K562 (cell line): ENCODE data around the gene DENND2C.

Experiments used
- EP300 ChIP-seq: IDR thresholded peaks from 2 replicates; pipeline ENCODE4 v1.6.1; 2012; ENCODE audit warnings: low read length, improper control_type of control experiment
- FOXK2 ChIP-seq, 2 experiments: fragments of 450-650 bp; IDR thresholded peaks in 1 of 2; conservative IDR thresholded peaks in 1 of 2; 2 replicates each; pipeline ENCODE4 v1.6.1; 2016; ENCODE audit warnings: low read depth in 2 of 2, mild to moderate bottlenecking in 1 of 2
- POLR2AphosphoS2 ChIP-seq: IDR thresholded peaks from 2 replicates; pipeline ENCODE4 v1.6.1; 2012; ENCODE audit warnings: low read length, improper control_type of control experiment
- POLR2AphosphoS5 ChIP-seq: IDR thresholded peaks from 2 replicates; pipeline ENCODE4 v1.6.1; 2011; ENCODE audit warnings: mild to moderate bottlenecking, low read depth, low read length, moderate library complexity; ENCODE audit not compliant: control insufficient read depth, insufficient read depth
- SIN3B ChIP-seq: fragments of 450-650 bp; IDR thresholded peaks from 2 replicates; pipeline ENCODE4 v1.6.1; 2017; ENCODE audit warnings: low read depth, mild to moderate bottlenecking, moderate library complexity
- TF ChIP-seq, protein P1 (sequence below): sonication (generic); formaldehyde crosslinking; IDR thresholded peaks from 2 replicates; pipeline ENCODE4 v1.9.0; 2022; ENCODE audit warnings: mild to moderate bottlenecking, missing genetic modification reagents
- TF ChIP-seq, protein P2 (sequence below): sonication (generic); formaldehyde crosslinking; IDR thresholded peaks from 2 replicates; pipeline ENCODE4 v1.8.1; 2023; ENCODE audit warnings: mild to moderate bottlenecking, missing genetic modification reagents
- TF ChIP-seq, protein P3 (sequence below), 3 experiments: IDR thresholded peaks in 2 of 3; conservative IDR thresholded peaks in 1 of 3; 2 replicates each; pipeline ENCODE4 v1.5.1; 2011 to 2012; ENCODE audit warnings: low read length in 3 of 3, mild to moderate bottlenecking in 3 of 3, control low read depth in 2 of 3, improper control_type of control experiment in 1 of 3, inconsistent platforms in 1 of 3, low read depth in 1 of 3, mixed read lengths in 1 of 3, moderate library complexity in 1 of 3; ENCODE audit not compliant: insufficient read depth in 2 of 3

DNA sequence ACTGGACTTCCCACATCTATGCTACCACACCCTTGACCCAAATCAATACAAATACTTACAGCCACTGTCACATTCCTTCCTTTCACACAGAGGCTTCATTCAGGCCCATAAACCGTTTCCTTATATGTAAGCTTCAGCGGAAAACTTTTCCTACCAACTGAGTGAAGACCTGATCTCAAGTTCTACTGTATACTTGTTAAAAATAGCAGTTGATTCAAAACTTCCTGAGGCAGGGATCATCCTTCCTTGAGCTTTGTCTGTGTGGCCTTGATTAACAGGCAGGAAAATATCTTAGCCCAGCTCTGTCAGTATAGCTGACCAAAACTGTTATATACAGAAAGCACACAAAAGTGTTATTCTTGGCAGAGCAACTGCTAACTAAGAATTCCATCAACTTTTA, 42.7 kb downstream of the DENND2C start:
- TF ChIP-seq, protein P1, sequence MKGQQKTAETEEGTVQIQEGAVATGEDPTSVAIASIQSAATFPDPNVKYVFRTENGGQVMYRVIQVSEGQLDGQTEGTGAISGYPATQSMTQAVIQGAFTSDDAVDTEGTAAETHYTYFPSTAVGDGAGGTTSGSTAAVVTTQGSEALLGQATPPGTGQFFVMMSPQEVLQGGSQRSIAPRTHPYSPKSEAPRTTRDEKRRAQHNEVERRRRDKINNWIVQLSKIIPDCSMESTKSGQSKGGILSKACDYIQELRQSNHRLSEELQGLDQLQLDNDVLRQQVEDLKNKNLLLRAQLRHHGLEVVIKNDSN (CRISPR knock-in tag) = no peak
- TF ChIP-seq, protein P2, sequence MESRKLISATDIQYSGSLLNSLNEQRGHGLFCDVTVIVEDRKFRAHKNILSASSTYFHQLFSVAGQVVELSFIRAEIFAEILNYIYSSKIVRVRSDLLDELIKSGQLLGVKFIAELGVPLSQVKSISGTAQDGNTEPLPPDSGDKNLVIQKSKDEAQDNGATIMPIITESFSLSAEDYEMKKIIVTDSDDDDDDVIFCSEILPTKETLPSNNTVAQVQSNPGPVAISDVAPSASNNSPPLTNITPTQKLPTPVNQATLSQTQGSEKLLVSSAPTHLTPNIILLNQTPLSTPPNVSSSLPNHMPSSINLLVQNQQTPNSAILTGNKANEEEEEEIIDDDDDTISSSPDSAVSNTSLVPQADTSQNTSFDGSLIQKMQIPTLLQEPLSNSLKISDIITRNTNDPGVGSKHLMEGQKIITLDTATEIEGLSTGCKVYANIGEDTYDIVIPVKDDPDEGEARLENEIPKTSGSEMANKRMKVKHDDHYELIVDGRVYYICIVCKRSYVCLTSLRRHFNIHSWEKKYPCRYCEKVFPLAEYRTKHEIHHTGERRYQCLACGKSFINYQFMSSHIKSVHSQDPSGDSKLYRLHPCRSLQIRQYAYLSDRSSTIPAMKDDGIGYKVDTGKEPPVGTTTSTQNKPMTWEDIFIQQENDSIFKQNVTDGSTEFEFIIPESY (CRISPR knock-in tag) = no peak
- TF ChIP-seq POLR2AphosphoS5 (no peak), POLR2AphosphoS2 (no peak), EP300 (no peak), FOXK2 (conservative IDR thresholded peaks at IDR 0.05 in 1 of 2, IDR thresholded peaks at IDR 0.05 in 1 of 2; ENCODE audit: low read depth in 2 of 2) (no peak), SIN3B (no peak)
- TF ChIP-seq, protein P3, sequence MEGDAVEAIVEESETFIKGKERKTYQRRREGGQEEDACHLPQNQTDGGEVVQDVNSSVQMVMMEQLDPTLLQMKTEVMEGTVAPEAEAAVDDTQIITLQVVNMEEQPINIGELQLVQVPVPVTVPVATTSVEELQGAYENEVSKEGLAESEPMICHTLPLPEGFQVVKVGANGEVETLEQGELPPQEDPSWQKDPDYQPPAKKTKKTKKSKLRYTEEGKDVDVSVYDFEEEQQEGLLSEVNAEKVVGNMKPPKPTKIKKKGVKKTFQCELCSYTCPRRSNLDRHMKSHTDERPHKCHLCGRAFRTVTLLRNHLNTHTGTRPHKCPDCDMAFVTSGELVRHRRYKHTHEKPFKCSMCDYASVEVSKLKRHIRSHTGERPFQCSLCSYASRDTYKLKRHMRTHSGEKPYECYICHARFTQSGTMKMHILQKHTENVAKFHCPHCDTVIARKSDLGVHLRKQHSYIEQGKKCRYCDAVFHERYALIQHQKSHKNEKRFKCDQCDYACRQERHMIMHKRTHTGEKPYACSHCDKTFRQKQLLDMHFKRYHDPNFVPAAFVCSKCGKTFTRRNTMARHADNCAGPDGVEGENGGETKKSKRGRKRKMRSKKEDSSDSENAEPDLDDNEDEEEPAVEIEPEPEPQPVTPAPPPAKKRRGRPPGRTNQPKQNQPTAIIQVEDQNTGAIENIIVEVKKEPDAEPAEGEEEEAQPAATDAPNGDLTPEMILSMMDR (IDR thresholded peaks at IDR 0.05 in 2 of 3, conservative IDR thresholded peaks at IDR 0.05 in 1 of 3; ENCODE audit: insufficient read depth in 2 of 3, low read depth in 1 of 3, low read length in 3 of 3) = no peak
